Measurements from ENCODE around the gene ACOXL. TPM values are rescaled to one million over a fixed set of nuclear protein-coding genes. Genes with fewer than 3 reads are reported as not detected.

The ACOXL gene
- total and polyA plus RNA-seq, 8 donors, result 4.7 to 30.3 (median 8.3) TPM

GRCh38 chr2:110948027-110948674 is 215.8 kb downstream of the ACOXL start:
- TF ChIP-seq CTCF (IDR thresholded peaks at IDR 0.05), result no peak
- Histone ChIP-seq H3K4me1 (peaks cover 0 to 9% of the 10 kb centered on the region in 2 donors), H3K27ac (no peak overlapping the region), H3K9me3 (no peaks in the 10 kb centered on the region), H3K4me3 (no peak overlapping the region), H3K36me3 (no peaks in the 10 kb centered on the region), H3K27me3 (no peaks in the 10 kb centered on the region)
- intact Hi-C loops (cut with DNase I), result no loop called here
- peak in 2 of 4 donors; percentile 92 to 94 for DNase-seq
- ATAC-seq, result no peak

- Histone ChIP-seq H3K27ac (no peak overlapping the region), H3K9me3 (no peaks in the 10 kb centered on the region), H3K36me3 (no peaks in the 10 kb centered on the region), H3K4me1 (peaks cover 0 to 9% of the 10 kb centered on the region in 2 donors), H3K4me3 (no peak overlapping the region), H3K27me3 (no peaks in the 10 kb centered on the region)
- DNase-seq (peak in 1 of 4 donors; percentile 44), ATAC-seq (no peak)
- TF ChIP-seq CTCF (IDR thresholded peaks at IDR 0.05), result no peak
- intact Hi-C loops (cut with DNase I), result no loop called here
These were observed 217.9 kb downstream of the ACOXL start for GRCh38 chr2:110950281-110950680.

DNA sequence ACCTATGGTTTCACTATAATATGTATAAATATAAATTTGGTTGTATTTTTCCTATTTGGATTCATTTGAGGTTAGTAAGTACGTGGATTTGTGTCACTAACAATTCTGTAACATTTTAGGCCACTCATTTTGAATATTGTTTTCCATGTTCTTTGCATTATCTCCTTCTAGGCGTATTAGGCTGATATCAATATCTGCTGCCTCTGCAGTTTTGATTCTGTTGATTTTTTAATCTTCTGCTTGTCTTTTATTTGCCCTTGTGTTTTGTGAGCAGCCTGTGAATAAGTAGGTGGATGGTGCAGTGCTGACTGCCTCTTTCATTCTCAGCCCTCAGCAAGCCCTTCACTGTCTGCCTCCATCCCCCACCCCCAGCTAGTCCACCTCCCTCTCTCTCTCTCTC is 222.7 kb downstream of the ACOXL start:
- Histone ChIP-seq H3K27me3 (no peaks in the 10 kb centered on the region), H3K4me1 (no peaks in the 10 kb centered on the region), H3K4me3 (no peak overlapping the region), H3K9me3 (no peaks in the 10 kb centered on the region), H3K36me3 (no peaks in the 10 kb centered on the region), H3K27ac (no peak overlapping the region)
- no peak for ATAC-seq
- no peak for TF ChIP-seq CTCF (IDR thresholded peaks at IDR 0.05)
- intact Hi-C loops (cut with DNase I), result no loop called here
- no peak for DNase-seq

- TF ChIP-seq CTCF (IDR thresholded peaks at IDR 0.05), result no peak
- ATAC-seq, result no peak
- Histone ChIP-seq H3K27ac (no peak overlapping the region), H3K36me3 (no peaks in the 10 kb centered on the region), H3K4me1 (no peaks in the 10 kb centered on the region), H3K27me3 (no peaks in the 10 kb centered on the region), H3K9me3 (no peaks in the 10 kb centered on the region), H3K4me3 (no peak overlapping the region)
- no peak for DNase-seq
- intact Hi-C loops (cut with DNase I), result no loop called here
These were observed 223.2 kb downstream of the ACOXL start for GRCh38 chr2:110955556-110955955.

DNA sequence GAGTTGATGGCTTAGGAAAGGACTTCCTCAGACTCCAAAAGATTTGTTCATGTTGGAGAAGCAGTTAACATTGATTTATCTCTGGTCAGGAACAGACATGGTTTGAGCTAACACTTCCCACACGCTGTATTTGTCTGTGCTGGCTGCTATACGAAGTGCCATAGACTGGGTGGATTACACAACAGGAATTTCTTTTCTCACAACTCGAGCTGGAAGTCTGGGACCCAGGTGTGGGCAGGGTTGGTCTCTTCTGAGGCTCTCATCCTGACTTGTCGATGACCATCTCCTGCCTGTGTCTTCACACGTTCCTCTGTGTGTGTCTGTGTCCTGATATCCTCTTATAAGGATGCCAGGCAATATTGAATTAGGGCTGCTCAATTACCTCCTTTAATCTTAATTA is 224.9 kb downstream of the ACOXL start:
- DNase-seq, result no peak
- no peak overlapping the region for H3K4me3 ChIP-seq
- no peak for ATAC-seq
- no peaks in the 10 kb centered on the region for H3K9me3 ChIP-seq
- intact Hi-C loops (cut with DNase I), result no loop called here
- H3K4me1 ChIP-seq, result no peaks in the 10 kb centered on the region
- H3K36me3 ChIP-seq, result no peaks in the 10 kb centered on the region
- TF ChIP-seq CTCF (IDR thresholded peaks at IDR 0.05), result no peak
- H3K27me3 ChIP-seq, result no peaks in the 10 kb centered on the region
- no peak overlapping the region for H3K27ac ChIP-seq

Measured in left lung (tissue), 10 donors.